VCaP (cell line): ENCODE measurements around the gene LRRC56.

Experiments
- H3K27ac ChIP-seq: fragments of 450-650 bp; 2 replicates; pipeline ENCODE4 v1.5.1; 2017
- TF ChIP-seq, protein P1 (sequence below): fragments of 450-650 bp; conservative IDR thresholded peaks from 2 replicates; pipeline ENCODE4 v1.5.1; 2017; ENCODE audit warnings: mild to moderate bottlenecking, moderate library complexity

LRRC56 gene

GRCh38 chr11:518463-519202 is 18.7 kb upstream of the LRRC56 start:
- TF ChIP-seq, protein P1, sequence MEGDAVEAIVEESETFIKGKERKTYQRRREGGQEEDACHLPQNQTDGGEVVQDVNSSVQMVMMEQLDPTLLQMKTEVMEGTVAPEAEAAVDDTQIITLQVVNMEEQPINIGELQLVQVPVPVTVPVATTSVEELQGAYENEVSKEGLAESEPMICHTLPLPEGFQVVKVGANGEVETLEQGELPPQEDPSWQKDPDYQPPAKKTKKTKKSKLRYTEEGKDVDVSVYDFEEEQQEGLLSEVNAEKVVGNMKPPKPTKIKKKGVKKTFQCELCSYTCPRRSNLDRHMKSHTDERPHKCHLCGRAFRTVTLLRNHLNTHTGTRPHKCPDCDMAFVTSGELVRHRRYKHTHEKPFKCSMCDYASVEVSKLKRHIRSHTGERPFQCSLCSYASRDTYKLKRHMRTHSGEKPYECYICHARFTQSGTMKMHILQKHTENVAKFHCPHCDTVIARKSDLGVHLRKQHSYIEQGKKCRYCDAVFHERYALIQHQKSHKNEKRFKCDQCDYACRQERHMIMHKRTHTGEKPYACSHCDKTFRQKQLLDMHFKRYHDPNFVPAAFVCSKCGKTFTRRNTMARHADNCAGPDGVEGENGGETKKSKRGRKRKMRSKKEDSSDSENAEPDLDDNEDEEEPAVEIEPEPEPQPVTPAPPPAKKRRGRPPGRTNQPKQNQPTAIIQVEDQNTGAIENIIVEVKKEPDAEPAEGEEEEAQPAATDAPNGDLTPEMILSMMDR, result peak; percentile 97
- H3K27ac ChIP-seq, result peak overlapping the region; percentile 59

GRCh38 chr11:520428-521176 is 16.7 kb upstream of the LRRC56 start:
- H3K27ac ChIP-seq, result no peak overlapping the region
- TF ChIP-seq, protein P1, result no peak

- TF ChIP-seq, protein P1, result no peak
- H3K27ac ChIP-seq, result no peak overlapping the region
Measured at GRCh38 chr11:521177-521688, 16.1 kb upstream of the LRRC56 start.

DNA sequence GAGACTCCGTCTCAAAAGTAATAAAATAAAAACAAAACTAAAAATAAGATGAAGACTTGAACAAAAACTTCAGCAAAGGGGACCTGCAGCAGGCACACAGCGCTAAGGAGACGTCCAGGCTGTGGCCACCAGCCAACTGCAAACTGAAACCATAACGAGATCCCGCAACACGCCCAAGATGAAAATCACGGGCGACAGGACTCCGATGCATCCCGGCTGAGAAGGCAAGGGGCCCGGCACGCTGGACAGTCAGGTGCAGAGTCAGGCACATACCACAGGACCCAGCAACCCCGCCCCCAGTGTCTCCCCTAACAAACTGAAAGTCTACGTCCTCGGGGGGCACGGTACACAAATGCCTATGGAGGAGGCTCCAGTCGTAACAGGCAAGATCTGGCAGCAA is 11.1 kb upstream of the LRRC56 start:
- H3K27ac ChIP-seq, result no peak overlapping the region
- TF ChIP-seq, protein P1, result no peak

- TF ChIP-seq, protein P1, result no peak
- H3K27ac ChIP-seq, result no peak overlapping the region
Measured at GRCh38 chr11:528166-528814, 9.0 kb upstream of the LRRC56 start.

- no peak overlapping the region for H3K27ac ChIP-seq
- TF ChIP-seq, protein P1, result no peak
Measured at GRCh38 chr11:528815-529727, 8.3 kb upstream of the LRRC56 start.
